Coronary artery (tissue), 2 donors: ENCODE data around the gene BMPR1A.

ENCODE experiments used
- DNase-seq: peaks from one replicate; pipeline ENCODE4 v3.0.0-alpha.2; 2017; ENCODE audit warnings: low spot score
- H3K27ac ChIP-seq, 2 donors: fragments of 200-600 bp; sonication (generic); one replicate each; pipeline ENCODE4 v1.5.1; 2016 to 2019
- H3K4me3 ChIP-seq: fragments of 200-600 bp; sonication (generic); 2 replicates; pipeline ENCODE4 v1.5.1; 2016; ENCODE audit warnings: mild to moderate bottlenecking, moderate library complexity
- CTCF ChIP-seq: fragments of 200-600 bp; sonication (generic); IDR thresholded peaks from one replicate; pipeline ENCODE4 v1.5.1; 2019; ENCODE audit warnings: antibody characterized with exemption

Gene BMPR1A

DNA sequence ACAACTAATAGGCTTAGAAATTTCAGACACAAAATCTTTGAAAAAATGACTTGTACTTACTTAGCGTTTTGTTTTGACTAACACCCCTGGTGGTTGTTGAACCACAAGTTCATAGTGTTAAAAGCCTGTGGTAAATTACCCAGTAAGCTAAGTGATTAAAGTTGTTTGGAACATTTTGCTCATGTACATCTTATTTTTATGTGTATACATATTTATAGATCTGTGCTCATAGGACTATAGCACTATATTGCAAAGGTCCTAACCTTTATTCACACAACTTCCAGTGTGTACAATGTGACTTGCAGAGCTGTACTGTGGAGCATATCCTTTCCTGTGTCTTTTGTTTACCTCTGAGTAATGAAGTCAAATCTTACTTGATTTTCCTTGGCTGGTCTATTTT lies 79.6 kb downstream of the BMPR1A start:
- TF ChIP-seq CTCF, result no peak
- no peak overlapping the region for H3K27ac ChIP-seq
- DNase-seq, result no peak
- H3K4me3 ChIP-seq, result no peak overlapping the region

DNA sequence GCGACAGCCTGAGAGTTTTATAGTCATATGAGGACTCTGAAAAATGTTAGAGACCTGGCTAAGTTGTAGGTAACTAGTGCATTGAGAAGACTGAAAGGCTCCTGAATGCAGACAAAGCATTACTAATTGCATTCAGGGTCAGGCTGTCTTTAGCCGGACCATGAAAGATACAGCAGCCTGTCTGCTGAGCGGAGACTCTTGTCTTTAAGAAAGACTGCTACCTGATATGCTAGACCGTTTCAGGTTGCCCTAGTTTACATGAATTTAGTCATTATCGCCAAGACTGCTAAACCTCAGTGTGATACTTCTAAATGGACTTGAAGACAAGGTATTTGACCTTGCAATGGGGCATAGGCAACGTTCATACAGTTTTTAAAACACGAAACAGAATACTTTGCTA lies 81.2 kb downstream of the BMPR1A start:
- TF ChIP-seq CTCF, result no peak
- H3K4me3 ChIP-seq, result no peak overlapping the region
- no peak overlapping the region for H3K27ac ChIP-seq
- DNase-seq, result no peak

DNA sequence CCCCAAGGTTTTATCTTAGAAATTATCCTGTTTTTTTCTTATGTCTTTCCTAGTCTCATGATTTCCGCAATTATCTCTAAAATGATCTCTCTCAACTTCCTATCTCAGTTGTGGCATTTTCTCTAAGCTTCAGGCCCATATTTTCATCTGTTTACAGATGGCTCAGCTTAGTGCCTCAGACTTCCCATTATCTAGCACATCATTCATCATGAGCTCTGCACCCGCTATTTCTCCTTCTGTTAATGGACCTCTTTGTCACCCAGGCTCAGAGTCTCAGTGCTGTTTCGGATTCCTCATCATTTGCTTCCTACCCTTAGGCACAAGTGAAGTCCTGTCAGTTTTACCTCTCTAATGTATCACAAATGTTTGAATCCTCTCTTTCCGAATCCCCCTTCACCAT lies 84.1 kb downstream of the BMPR1A start:
- no peak for TF ChIP-seq CTCF
- no peak overlapping the region for H3K4me3 ChIP-seq
- no peak for DNase-seq
- H3K27ac ChIP-seq, result no peak overlapping the region

- TF ChIP-seq CTCF, result no peak
- H3K27ac ChIP-seq, result no peak overlapping the region
- no peak for DNase-seq
- no peak overlapping the region for H3K4me3 ChIP-seq
These were observed 89.7 kb downstream of the BMPR1A start for GRCh38 chr10:86846088-86846487.

DNA sequence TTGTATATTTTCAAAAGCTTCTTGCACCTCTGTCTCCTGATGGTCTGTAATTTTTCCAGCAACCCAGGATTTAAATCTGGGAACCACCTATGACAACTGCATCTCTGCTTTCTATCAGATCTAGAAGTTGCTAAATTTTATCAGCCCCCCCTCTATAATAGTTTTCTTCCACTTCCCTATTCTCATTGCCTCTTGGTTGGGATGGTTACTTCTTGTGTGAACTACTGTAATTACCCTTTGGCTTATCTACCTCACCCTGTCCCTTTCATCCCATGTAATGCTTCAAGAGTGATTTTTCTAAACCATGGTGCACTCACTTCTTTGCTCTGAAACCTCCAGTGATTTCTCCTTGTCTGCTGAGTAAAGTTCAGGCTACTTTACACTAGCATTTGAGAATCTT lies 92.3 kb downstream of the BMPR1A start:
- Histone ChIP-seq H3K4me3 (no peak overlapping the region), H3K27ac (no peak overlapping the region)
- no peak for DNase-seq
- TF ChIP-seq CTCF, result no peak

DNA sequence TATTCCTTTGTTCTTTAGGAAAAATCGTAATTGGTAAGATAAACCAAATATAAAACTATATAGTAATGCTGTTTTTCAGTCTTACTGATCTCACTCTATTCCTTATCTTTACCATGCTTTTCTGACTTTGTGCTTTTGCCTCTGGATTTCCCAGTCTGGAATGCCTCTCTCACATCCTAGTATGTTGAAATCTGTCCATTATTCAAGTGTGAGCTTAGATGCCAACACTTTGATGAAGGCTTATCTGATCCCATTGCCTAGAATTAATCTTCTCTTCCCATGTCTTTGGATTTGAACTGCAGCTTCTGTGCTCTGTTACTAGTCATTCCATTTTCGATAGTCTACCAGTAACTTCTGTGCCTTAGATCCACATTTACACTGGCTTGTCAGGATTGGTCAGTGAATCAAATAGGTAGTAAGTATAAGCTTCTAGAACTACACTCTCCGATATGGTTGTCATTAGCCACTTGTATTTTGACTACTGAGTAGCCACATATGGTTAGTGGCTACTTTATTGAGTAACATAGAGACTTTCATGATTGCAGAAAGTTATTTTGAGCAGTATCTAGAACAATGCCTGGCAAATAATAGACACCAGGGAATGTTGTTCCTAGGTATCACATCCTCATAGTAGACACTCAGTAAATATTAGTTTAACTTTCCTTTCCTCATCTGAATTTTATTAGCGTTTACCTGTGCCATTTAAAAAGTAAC lies 92.9 kb downstream of the BMPR1A start:
- no peak for DNase-seq
- Histone ChIP-seq H3K27ac (no peak overlapping the region), H3K4me3 (no peak overlapping the region)
- no peak for TF ChIP-seq CTCF

GRCh38 chr10:86850481-86850880 lies 94.1 kb downstream of the BMPR1A start:
- Histone ChIP-seq H3K4me3 (no peak overlapping the region), H3K27ac (no peak overlapping the region)
- DNase-seq, result no peak
- TF ChIP-seq CTCF, result no peak
